HCT116 (cell line): Measurements from ENCODE around the gene MYO7A. TPM values are rescaled to one million over a fixed set of nuclear protein-coding genes. Genes with fewer than 3 reads are reported as not detected.

Source experiments
- ATAC-seq: fragments of 200-7000 bp; cut with Tn5 transposase; 2 replicates; pipeline ENCODE4 v1.9.1; 2020; ENCODE audit warnings: mild to moderate bottlenecking, moderate library complexity
- BruUV-seq: library from RNA; stranded (reverse); fragments of 400-500 nt; replicated peaks from 2 replicates; lab custom pipeline; 2021; lab: Mats Ljungman, UMichigan
- CTCF ChIA-PET: fragments of 300-600 bp; sonication (Branson Sonifier 250); formaldehyde crosslinking; loops from one replicate; lab custom pipeline; 2021; ENCODE audit warnings: antibody characterized with exemption; lab: Charles Lee
- POLR2A ChIA-PET: fragments of 300-600, 350-600 bp; sonication (Branson Sonifier 250); formaldehyde crosslinking; loops from one replicate; lab custom pipeline; 2021; ENCODE audit warnings: antibody characterized with exemption; lab: Charles Lee
- RAD21 ChIA-PET, 2 experiments: fragments of 300-600 bp; sonication (Branson Sonifier 250); formaldehyde crosslinking; loops; one replicate each; lab custom pipeline; 2023; ENCODE audit warnings: low total read pairs in 2 of 2; ENCODE audit not compliant: uncharacterized antibody in 2 of 2, unreplicated experiment in 2 of 2, low non-redundant PET in 1 of 2; lab: Charles Lee
- DNase-seq: peaks from one replicate; pipeline ENCODE4 v3.0.0-alpha.2; 2010; ENCODE audit warnings: low read depth, low spot score
- H2AFZ ChIP-seq: fragments of 200-600 bp; shearing (Covaris generic), sonication (generic); 2 replicates; pipeline ENCODE4 v1.6.1; 2017; ENCODE audit warnings: low read depth, mixed run types, mixed read lengths, antibody characterized with exemption, low read length; ENCODE audit not compliant: poor library complexity, severe bottlenecking
- H3K27ac ChIP-seq: 2 replicates; pipeline ENCODE4 v1.5.1; 2012; ENCODE audit warnings: low read depth, low read length
- H3K27me3 ChIP-seq: fragments of 200-600 bp; sonication (generic); 2 replicates; pipeline ENCODE4 v1.6.1; 2016; ENCODE audit warnings: mixed run types, low read length, mixed read lengths; ENCODE audit not compliant: insufficient read depth
- H3K36me3 ChIP-seq, 2 experiments: fragments of 200-500 bp in 1 of 2; fragments of 200-600 bp in 1 of 2; sonication (Bioruptor generic) in 1 of 2; sonication (generic) in 1 of 2; 2 replicates each; pipeline versions ENCODE4 v1.5.1 to v1.6.1; 2014 to 2016; ENCODE audit warnings: low read length in 2 of 2, inconsistent platforms in 1 of 2, mixed read lengths in 1 of 2, mixed run types in 1 of 2; ENCODE audit not compliant: insufficient read depth in 2 of 2, control insufficient read depth in 1 of 2
- H3K4me1 ChIP-seq, 2 experiments: fragments of 200-600 bp in 1 of 2; sonication (generic) in 1 of 2; 2 replicates each; pipeline versions ENCODE4 v1.5.1 to v1.6.1; 2012 to 2017; ENCODE audit warnings: low read length in 2 of 2, inconsistent platforms in 1 of 2, mild to moderate bottlenecking in 1 of 2, mixed read lengths in 1 of 2, mixed run types in 1 of 2, moderate library complexity in 1 of 2; ENCODE audit not compliant: insufficient read depth in 2 of 2, control insufficient read depth in 1 of 2
- H3K4me2 ChIP-seq: fragments of 200-600 bp; sonication (generic); 2 replicates; pipeline ENCODE4 v1.6.1; 2017; ENCODE audit warnings: mixed run types, low read length, mixed read lengths
- H3K4me3 ChIP-seq, 2 experiments: fragments of 200-600 bp in 1 of 2; sonication (generic) in 1 of 2; replicated peaks in 1 of 2; 2 replicates each; pipeline ENCODE4 v1.5.1; 2011 to 2016; ENCODE audit warnings: low read length in 2 of 2, control low read depth in 1 of 2, low read depth in 1 of 2, mild to moderate bottlenecking in 1 of 2, mixed read lengths in 1 of 2, mixed run types in 1 of 2
- H3K79me2 ChIP-seq: fragments of 200-600 bp; sonication (generic); 2 replicates; pipeline ENCODE4 v1.6.1; 2017; ENCODE audit warnings: mild to moderate bottlenecking, mixed run types, low read length, moderate library complexity, mixed read lengths; ENCODE audit not compliant: insufficient read depth
- H3K9ac ChIP-seq: fragments of 200-600 bp; sonication (generic); 2 replicates; pipeline ENCODE4 v1.6.1; 2016; ENCODE audit warnings: low read length, mixed read lengths
- H3K9me2 ChIP-seq: fragments of 200-600 bp; sonication (generic), shearing (Covaris generic); 2 replicates; pipeline ENCODE4 v1.6.1; 2017; ENCODE audit warnings: mixed run types, mild to moderate bottlenecking, moderate library complexity; ENCODE audit not compliant: insufficient read depth
- H3K9me3 ChIP-seq, 2 experiments: fragments of 200-500 bp in 1 of 2; fragments of 200-600 bp in 1 of 2; sonication (Bioruptor generic) in 1 of 2; sonication (generic) in 1 of 2; 2 replicates each; pipeline ENCODE4 v1.6.1; 2014 to 2017; ENCODE audit warnings: low read length in 2 of 2, mixed read lengths in 2 of 2, inconsistent platforms in 1 of 2, low read depth in 1 of 2, mild to moderate bottlenecking in 1 of 2, mixed run types in 1 of 2, moderate library complexity in 1 of 2; ENCODE audit not compliant: control insufficient read depth in 1 of 2, insufficient read depth in 1 of 2
- H4K20me1 ChIP-seq: fragments of 200-600 bp; sonication (generic), shearing (Covaris generic); 2 replicates; pipeline ENCODE4 v1.6.1; 2017; ENCODE audit warnings: mixed run types, mild to moderate bottlenecking, moderate library complexity; ENCODE audit not compliant: insufficient read depth
- CBX3 ChIP-seq: IDR thresholded peaks from 2 replicates; pipeline ENCODE4 v1.6.1; 2012; ENCODE audit warnings: low read depth
- CEBPB ChIP-seq: IDR thresholded peaks from 2 replicates; pipeline ENCODE4 v1.6.1; 2012; ENCODE audit warnings: low read depth
- EGR1 ChIP-seq: IDR thresholded peaks from 2 replicates; pipeline ENCODE4 v1.6.1; 2012; ENCODE audit warnings: low read depth
- ELF1 ChIP-seq: IDR thresholded peaks from 2 replicates; pipeline ENCODE4 v1.6.1; 2012; ENCODE audit warnings: low read depth, borderline replicate concordance
- POLR2A ChIP-seq: IDR thresholded peaks from 2 replicates; pipeline ENCODE4 v1.7.0; 2011; ENCODE audit warnings: borderline replicate concordance; ENCODE audit not compliant: insufficient read depth, insufficient read length; ENCODE audit errors: extremely low read depth
- RAD21 ChIP-seq: IDR thresholded peaks from 2 replicates; pipeline ENCODE4 v1.6.1; 2012; ENCODE audit warnings: low read depth, mild to moderate bottlenecking
- SIN3A ChIP-seq: IDR thresholded peaks from 2 replicates; pipeline ENCODE4 v1.6.1; 2012; ENCODE audit warnings: low read depth
- SRF ChIP-seq: IDR thresholded peaks from 2 replicates; pipeline ENCODE4 v1.6.1; 2012; ENCODE audit warnings: low read depth
- TCF7L2 ChIP-seq: IDR thresholded peaks from 2 replicates; pipeline ENCODE4 v1.7.0; 2011; ENCODE audit warnings: borderline replicate concordance, inconsistent platforms; ENCODE audit not compliant: insufficient read depth, insufficient read length; ENCODE audit errors: extremely low read depth
- ZFX ChIP-seq: fragments of 450-650 bp; IDR thresholded peaks from 2 replicates; pipeline ENCODE4 v1.6.1; 2017
- intact Hi-C: fragments of 100-400 bp; cut with micrococcal nuclease; formaldehyde crosslinking; loops from 2 replicates; pipeline ENCODE4 v1.10.0; 2022
- total RNA-seq: library from RNA; stranded (reverse); gene quantifications from one replicate; pipeline ENCODE4 v1.2.1, GENCODE V29; 2021; ENCODE audit not compliant: unreplicated experiment
- TF ChIP-seq, protein P1 (sequence below): IDR thresholded peaks from 2 replicates; pipeline ENCODE4 v1.6.1; 2011; ENCODE audit warnings: mild to moderate bottlenecking, low read length, moderate library complexity; ENCODE audit not compliant: insufficient replicate concordance; ENCODE audit errors: extremely low read depth
- TF ChIP-seq, protein P2 (sequence below): IDR thresholded peaks from 2 replicates; pipeline ENCODE4 v1.6.1; 2012
- TF ChIP-seq, protein P3 (sequence below): IDR thresholded peaks from 2 replicates; pipeline ENCODE4 v1.6.1; 2012

The MYO7A gene
- total RNA-seq, 1 experiment from 2014 or later = 1.8 TPM

DNA sequence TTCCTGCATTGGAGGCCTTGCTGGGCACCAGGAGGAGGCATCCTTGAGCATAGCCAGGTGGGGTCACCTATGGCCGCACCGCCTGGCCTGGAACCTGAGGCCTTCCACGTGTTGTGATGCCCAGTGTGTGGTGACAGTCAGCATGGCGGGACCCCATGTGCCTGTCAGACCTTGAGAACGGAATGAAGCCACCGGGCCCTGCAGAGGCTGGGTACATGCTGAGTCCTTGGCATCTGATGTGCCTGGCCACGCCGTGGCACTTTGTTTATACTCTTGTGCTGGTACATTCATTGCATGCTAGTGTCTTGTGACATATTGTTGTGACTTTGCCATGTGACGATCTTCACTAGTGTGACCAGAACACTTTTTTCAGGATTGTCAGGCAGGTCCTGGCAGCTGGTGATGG lies 8.5 kb upstream of the MYO7A start (continued):
- TF ChIP-seq, protein P1, sequence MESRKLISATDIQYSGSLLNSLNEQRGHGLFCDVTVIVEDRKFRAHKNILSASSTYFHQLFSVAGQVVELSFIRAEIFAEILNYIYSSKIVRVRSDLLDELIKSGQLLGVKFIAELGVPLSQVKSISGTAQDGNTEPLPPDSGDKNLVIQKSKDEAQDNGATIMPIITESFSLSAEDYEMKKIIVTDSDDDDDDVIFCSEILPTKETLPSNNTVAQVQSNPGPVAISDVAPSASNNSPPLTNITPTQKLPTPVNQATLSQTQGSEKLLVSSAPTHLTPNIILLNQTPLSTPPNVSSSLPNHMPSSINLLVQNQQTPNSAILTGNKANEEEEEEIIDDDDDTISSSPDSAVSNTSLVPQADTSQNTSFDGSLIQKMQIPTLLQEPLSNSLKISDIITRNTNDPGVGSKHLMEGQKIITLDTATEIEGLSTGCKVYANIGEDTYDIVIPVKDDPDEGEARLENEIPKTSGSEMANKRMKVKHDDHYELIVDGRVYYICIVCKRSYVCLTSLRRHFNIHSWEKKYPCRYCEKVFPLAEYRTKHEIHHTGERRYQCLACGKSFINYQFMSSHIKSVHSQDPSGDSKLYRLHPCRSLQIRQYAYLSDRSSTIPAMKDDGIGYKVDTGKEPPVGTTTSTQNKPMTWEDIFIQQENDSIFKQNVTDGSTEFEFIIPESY = no peak

DNA sequence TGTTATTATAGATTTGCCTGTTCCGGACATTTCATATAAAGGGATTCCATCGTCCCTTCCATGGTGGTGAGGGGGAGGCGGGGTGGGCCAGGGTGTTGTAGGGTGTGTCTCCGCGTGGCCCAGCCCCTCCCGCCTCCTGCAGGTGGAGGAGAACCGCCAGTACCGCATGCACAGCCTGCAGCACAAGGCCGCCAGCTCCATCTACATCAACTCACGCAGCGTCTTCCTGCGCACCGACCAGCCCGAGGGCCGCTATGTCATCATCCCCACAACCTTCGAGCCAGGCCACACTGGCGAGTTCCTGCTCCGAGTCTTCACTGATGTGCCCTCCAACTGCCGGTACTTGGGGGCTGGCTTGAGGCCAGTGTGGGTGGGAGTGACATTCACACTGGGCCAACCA lies 7.5 kb upstream of the MYO7A start:
- no peak for DNase-seq
- ChIA-PET CTCF (no interaction called here), POLR2A (no interaction called here), RAD21 (no interaction called here)
- ATAC-seq = no peak
- TF ChIP-seq, protein P2, sequence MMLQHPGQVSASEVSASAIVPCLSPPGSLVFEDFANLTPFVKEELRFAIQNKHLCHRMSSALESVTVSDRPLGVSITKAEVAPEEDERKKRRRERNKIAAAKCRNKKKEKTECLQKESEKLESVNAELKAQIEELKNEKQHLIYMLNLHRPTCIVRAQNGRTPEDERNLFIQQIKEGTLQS = no peak
- no peak for TF ChIP-seq EGR1
- TF ChIP-seq TCF7L2 = no peak
- no peak for TF ChIP-seq ZFX
- TF ChIP-seq, protein P3, sequence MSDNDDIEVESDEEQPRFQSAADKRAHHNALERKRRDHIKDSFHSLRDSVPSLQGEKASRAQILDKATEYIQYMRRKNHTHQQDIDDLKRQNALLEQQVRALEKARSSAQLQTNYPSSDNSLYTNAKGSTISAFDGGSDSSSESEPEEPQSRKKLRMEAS = no peak
- no peak for TF ChIP-seq CBX3
- TF ChIP-seq ELF1 = no peak
- no peak for TF ChIP-seq RAD21
- TF ChIP-seq, protein P1 = no peak
- TF ChIP-seq POLR2A = no peak
- no peak for TF ChIP-seq CEBPB
- no peak for TF ChIP-seq SIN3A
- TF ChIP-seq SRF = no peak
- no peak overlapping the region for H3K4me3 ChIP-seq
- no peaks in the 10 kb centered on the region for H4K20me1 ChIP-seq
- no peaks in the 10 kb centered on the region for H3K9me3 ChIP-seq
- H3K79me2 ChIP-seq = no peaks in the 10 kb centered on the region
- no peaks in the 10 kb centered on the region for H3K36me3 ChIP-seq
- no peaks in the 10 kb centered on the region for H3K9me2 ChIP-seq
- H2AFZ ChIP-seq = no peak overlapping the region
- no peak overlapping the region for H3K9ac ChIP-seq
- H3K4me2 ChIP-seq = no peak overlapping the region
- H3K27me3 ChIP-seq = no peaks in the 10 kb centered on the region
- intact Hi-C loops = no loop called here
- BruUV-seq = no TSS peak
- no peak overlapping the region for H3K27ac ChIP-seq
- no peaks in the 10 kb centered on the region for H3K4me1 ChIP-seq
